Measurements from ENCODE around the gene NCOR1. TPM values are rescaled to one million over a fixed set of nuclear protein-coding genes. Genes with fewer than 3 reads are reported as not detected.

The NCOR1 gene
- total and polyA plus RNA-seq, 2 of the 13 experiments (the other 11 are each of a cell fraction or from before 2014, with no cell fraction given), result 57.0 to 71.7 TPM

GRCh38 chr17:16036261-16036660 lies 179.1 kb downstream of the NCOR1 start:
- BruUV-seq (replicated peaks), result no TSS peak
- no peak for FAIRE-seq
- intact Hi-C loops (cut with micrococcal nuclease; ENCODE audit: unreplicated experiment) (no loop called here), in situ Hi-C loops (cut with HindIII; ENCODE audit: extremely low pct_ligation_motif_present, low pct_unique_long_range_greater_than_20kb) (loop anchor here (10.0 kb wide), 1 partner anchor 59 kb away; no protein-coding TSS in a partner anchor)
- Histone ChIP-seq H3K9me3 (ENCODE audit: low read length) (no peaks in the 10 kb centered on the region), H3K9ac (ENCODE audit: insufficient read depth, low read depth, low read length) (no peak overlapping the region), H3K4me1 (ENCODE audit: insufficient read depth, low read length) (peaks cover 29% of the 10 kb centered on the region), H3K4me3 (replicated peaks in 1 of 3; ENCODE audit: insufficient read depth in 1 of 3, low read depth in 2 of 3, low read length in 3 of 3) (no peak overlapping the region), H4K20me1 (ENCODE audit: insufficient read depth, low read length) (no peaks in the 10 kb centered on the region), H3K4me2 (ENCODE audit: low read depth, low read length) (no peak overlapping the region), H2AFZ (ENCODE audit: low read length) (no peak overlapping the region), H3K79me2 (ENCODE audit: insufficient read depth, low read length) (no peaks in the 10 kb centered on the region), H3K27me3 (ENCODE audit: control insufficient read depth in 1 of 2, insufficient read depth in 2 of 2, low read length in 2 of 2) (no peaks in the 10 kb centered on the region), H3K27ac (ENCODE audit: extremely low read length, insufficient read depth, low read length) (no peak overlapping the region), H3K36me3 (replicated peaks in 1 of 2; ENCODE audit: control insufficient read depth in 1 of 2, insufficient read depth in 2 of 2, low read length in 2 of 2) (peaks cover 19 to 86% of the 10 kb centered on the region in 2 experiments)
- TF ChIP-seq MTF2 (CRISPR knock-in tag; IDR thresholded peaks at IDR 0.05; ENCODE audit: borderline replicate concordance), result no peak
- no peak for ATAC-seq
- POLR2A ChIA-PET, result no interaction called here
- no peak for DNase-seq (ENCODE audit: low spot score)
- 100% methylated on average over 2 of the region's 2 CpGs for WGBS (ENCODE audit: low lambda C conversion rate)
- CTCF ChIA-PET (ENCODE audit: low intra/inter-chr PET ratio, low total read pairs), result no interaction called here

DNA sequence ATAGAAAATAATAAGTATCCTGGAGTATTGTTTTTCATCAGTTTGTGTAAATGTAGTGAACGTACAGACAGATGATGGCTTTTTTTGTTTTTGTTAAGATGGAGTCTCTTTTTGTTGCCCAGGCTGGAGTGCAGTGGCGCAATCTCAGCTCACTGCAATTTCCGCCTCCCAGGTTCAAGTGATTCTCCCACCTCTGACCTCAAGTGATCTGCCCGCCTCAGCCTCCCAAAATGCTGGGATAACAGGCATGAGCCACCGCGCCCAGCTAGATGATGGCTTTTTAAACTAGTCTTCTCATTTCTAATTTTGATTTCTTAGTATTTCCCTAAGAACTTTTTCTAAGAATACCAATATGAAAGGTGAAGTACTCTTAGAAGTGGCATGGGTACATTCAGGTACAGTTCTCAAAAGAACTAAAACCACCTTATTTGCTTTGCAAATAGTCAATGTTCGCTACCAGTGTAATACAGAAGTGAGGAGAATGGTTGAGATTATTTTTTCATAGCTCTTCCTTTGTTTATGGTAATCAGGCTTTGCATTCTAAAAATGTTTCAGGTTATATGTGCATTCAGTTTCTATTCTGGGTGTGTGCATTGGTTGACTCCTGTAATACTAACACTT lies 181.5 kb downstream of the NCOR1 start:
- intact Hi-C loops (cut with micrococcal nuclease; ENCODE audit: unreplicated experiment), result no loop called here
- ChIA-PET CTCF (ENCODE audit: low intra/inter-chr PET ratio, low total read pairs) (no interaction called here), POLR2A (no interaction called here)
- Histone ChIP-seq H3K9ac (ENCODE audit: insufficient read depth, low read depth, low read length) (no peak overlapping the region), H3K36me3 (replicated peaks in 1 of 2; ENCODE audit: control insufficient read depth in 1 of 2, insufficient read depth in 2 of 2, low read length in 2 of 2) (peaks cover 24 to 87% of the 10 kb centered on the region in 2 experiments), H3K4me3 (replicated peaks in 1 of 3; ENCODE audit: insufficient read depth in 1 of 3, low read depth in 2 of 3, low read length in 3 of 3) (no peak overlapping the region), H3K27ac (ENCODE audit: extremely low read length, insufficient read depth, low read length) (no peak overlapping the region), H3K9me3 (ENCODE audit: low read length) (no peaks in the 10 kb centered on the region), H3K4me1 (ENCODE audit: insufficient read depth, low read length) (0 out of 2 replicates have a peak, but pooled peaks cover 7% of the 10 kb centered on the region), H4K20me1 (ENCODE audit: insufficient read depth, low read length) (no peaks in the 10 kb centered on the region), H3K27me3 (ENCODE audit: control insufficient read depth in 1 of 2, insufficient read depth in 2 of 2, low read length in 2 of 2) (no peaks in the 10 kb centered on the region), H2AFZ (ENCODE audit: low read length) (no peak overlapping the region), H3K79me2 (ENCODE audit: insufficient read depth, low read length) (no peaks in the 10 kb centered on the region), H3K4me2 (ENCODE audit: low read depth, low read length) (no peak overlapping the region)
- BruUV-seq (replicated peaks), result no TSS peak
- in situ Hi-C loops (cut with HindIII; ENCODE audit: extremely low pct_ligation_motif_present, low pct_unique_long_range_greater_than_20kb), result loop anchor here (10.0 kb wide), 1 partner anchor 61 kb away; no protein-coding TSS in a partner anchor
- DNase-seq (ENCODE audit: low spot score), result no peak
- FAIRE-seq, result no peak
- no peak for ATAC-seq
- no peak for TF ChIP-seq ATF7-NPFF (CRISPR knock-in tag; IDR thresholded peaks at IDR 0.05; ENCODE audit: low read depth)
- TF ChIP-seq JUN (CRISPR knock-in tag; IDR thresholded peaks at IDR 0.05), result no peak
- no peak for TF ChIP-seq ZNF749 (CRISPR knock-in tag; IDR thresholded peaks at IDR 0.05; ENCODE audit: borderline replicate concordance)
- no peak for TF ChIP-seq MYC (CRISPR knock-in tag; IDR thresholded peaks at IDR 0.05; ENCODE audit: borderline replicate concordance)
- no peak for TF ChIP-seq RFXANK (CRISPR knock-in tag; IDR thresholded peaks at IDR 0.05)
- no peak for TF ChIP-seq ZFY (CRISPR knock-in tag; IDR thresholded peaks at IDR 0.05)
- no peak for TF ChIP-seq ZNF670 (CRISPR knock-in tag; IDR thresholded peaks at IDR 0.05; ENCODE audit: borderline replicate concordance)
- no peak for TF ChIP-seq SAFB2 (CRISPR knock-in tag; IDR thresholded peaks at IDR 0.05; ENCODE audit: borderline replicate concordance, low read depth)
- no peak for TF ChIP-seq RNF2 (conservative IDR thresholded peaks at IDR 0.05; ENCODE audit: low read depth)
- TF ChIP-seq ZBTB7B (CRISPR knock-in tag; IDR thresholded peaks at IDR 0.05), result no peak
- 98% methylated on average over 7 of the region's 7 CpGs for WGBS (ENCODE audit: low lambda C conversion rate)
